Erythroblast (primary cell): ENCODE results near the gene CMTM5.

Source experiments
- GATA1 ChIP-seq: IDR thresholded peaks from 2 replicates; pipeline ENCODE4 v1.6.1; 2011; ENCODE audit warnings: low read depth, mild to moderate bottlenecking, control low read depth, low read length, moderate library complexity
- POLR2A ChIP-seq: IDR thresholded peaks from 2 replicates; pipeline ENCODE4 v1.6.1; 2011; ENCODE audit warnings: mild to moderate bottlenecking, low read length

DNA sequence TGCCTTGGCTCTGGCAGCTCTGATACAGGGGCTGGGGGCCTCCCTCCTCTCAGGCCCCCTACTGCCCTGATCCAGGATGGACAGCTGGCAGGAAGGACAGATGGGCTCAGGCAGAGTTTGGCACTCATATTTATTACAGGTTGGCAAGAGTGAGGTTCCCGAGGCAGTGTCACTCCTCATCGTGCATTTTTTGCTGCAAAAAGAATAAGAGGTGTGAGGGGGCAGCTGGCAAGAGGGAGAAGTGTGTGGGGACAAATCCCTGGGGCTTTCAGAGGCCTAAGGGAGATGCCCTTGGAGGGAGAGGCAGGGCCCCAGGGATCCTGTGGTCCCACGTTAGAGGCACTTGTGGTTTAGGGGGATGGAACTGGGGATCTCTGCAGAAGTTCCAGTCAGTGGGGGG is 5.0 kb downstream of the CMTM5 start:
- TF ChIP-seq POLR2A (no peak), GATA1 (no peak)
